ENCODE data around the gene LENEP.
A peak's percentile ranks its signal among the peaks of the same experiment; 100 is the strongest.

Gene LENEP

DNA sequence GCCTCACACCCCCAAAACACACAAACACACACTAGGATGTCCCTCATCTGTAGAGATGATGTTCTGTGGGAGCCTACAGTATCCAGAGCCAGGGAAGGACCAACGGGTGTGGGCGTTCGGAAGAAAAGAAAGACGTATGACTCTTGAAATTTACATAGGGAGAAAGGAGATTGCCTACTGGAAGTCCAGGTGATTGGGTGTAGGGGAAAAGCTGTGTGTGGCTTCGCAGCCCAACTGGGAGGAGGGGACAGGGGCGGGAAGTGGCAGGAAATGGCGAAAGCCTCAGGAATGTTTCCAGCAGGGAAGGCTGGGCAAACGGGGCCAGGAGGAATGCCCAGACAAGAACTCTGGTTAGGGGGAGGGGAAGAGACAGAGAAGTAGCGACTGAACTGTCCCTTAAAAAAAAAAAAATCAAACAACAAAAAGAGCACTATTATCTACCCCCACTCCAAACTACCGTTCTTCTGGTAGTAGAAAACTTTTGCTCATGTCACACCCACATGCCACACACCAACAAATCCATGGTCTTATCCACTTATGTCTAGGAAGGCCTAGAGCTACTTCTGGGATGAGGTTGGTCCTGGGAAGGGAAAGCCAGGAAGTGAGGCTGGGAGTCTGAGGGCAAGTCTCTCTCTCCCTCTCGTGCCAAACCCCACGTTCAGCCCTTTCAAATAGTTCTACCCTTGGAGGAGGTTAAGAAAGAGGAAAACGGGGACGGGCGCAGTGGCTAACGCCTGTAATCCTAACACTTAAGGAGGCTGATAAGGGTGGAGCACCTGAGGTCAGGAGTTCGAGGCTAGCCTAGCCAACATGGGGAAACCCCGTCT lies 20.7 kb upstream of the LENEP start:
- Histone ChIP-seq H2BK5ac (ENCODE audit: low read length) (no peak overlapping the region), H3K9me3 (replicated peaks in 1 of 2; ENCODE audit: control insufficient read depth in 2 of 2, insufficient read depth in 1 of 2, low read depth in 1 of 2, low read length in 2 of 2) (no peaks in the 10 kb centered on the region), H2AFZ (ENCODE audit: low read length) (peak overlapping the region; percentile 9), H2BK120ac (ENCODE audit: low read depth, low read length) (no peak overlapping the region), H3K4me2 (ENCODE audit: insufficient read depth, low read length, poor library complexity, severe bottlenecking) (peak overlapping the region; percentile 46), H3K36me3 (replicated peaks in 1 of 2; ENCODE audit: control insufficient read depth in 2 of 2, insufficient read depth in 2 of 2, low read length in 2 of 2) (peaks cover 2 to 30% of the 10 kb centered on the region in 2 donors), H4K8ac (ENCODE audit: low read depth, low read length) (no peak overlapping the region), H3K27ac (replicated peaks; ENCODE audit: low read length) (peak overlapping the region; percentile 98), H3K79me1 (ENCODE audit: low read depth, low read length) (peaks cover 9% of the 10 kb centered on the region), H3K27me3 (ENCODE audit: control insufficient read depth in 3 of 3, insufficient read depth in 3 of 3, low read depth in 1 of 3, low read length in 3 of 3) (no peaks in the 10 kb centered on the region), H2BK15ac (ENCODE audit: low read length) (no peak overlapping the region), H4K91ac (ENCODE audit: low read depth, low read length, poor library complexity) (no peak overlapping the region), H3K9ac (ENCODE audit: low read depth, low read length, poor library complexity) (no peak overlapping the region), H3K18ac (ENCODE audit: low read length) (peak overlapping the region; percentile 82), H3K4me3 (ENCODE audit: low read length in 2 of 2) (peak overlapping the region; percentile 46 to 56), H2AK5ac (ENCODE audit: low read depth, low read length) (no peak overlapping the region), H3K14ac (ENCODE audit: low read length) (no peak overlapping the region), H3K4me1 (ENCODE audit: control insufficient read depth in 2 of 2, insufficient read depth in 1 of 2, low read depth in 1 of 2, low read length in 2 of 2) (peaks cover 29 to 41% of the 10 kb centered on the region in 2 donors), H3K4ac (ENCODE audit: low read length) (no peak overlapping the region), H2BK12ac (ENCODE audit: low read length) (no peak overlapping the region), H3K23ac (ENCODE audit: low read depth, low read length, poor library complexity) (no peak overlapping the region)
- WGBS, 2 donors (ENCODE audit: extremely low coverage in 2 of 2, insufficient read length in 2 of 2, insufficient replicate concordance in 1 of 2): no CpG with 5 or more reads among the region's 18 CpGs
- DNase-seq (ENCODE audit: low spot score): peak; percentile 73

DNA sequence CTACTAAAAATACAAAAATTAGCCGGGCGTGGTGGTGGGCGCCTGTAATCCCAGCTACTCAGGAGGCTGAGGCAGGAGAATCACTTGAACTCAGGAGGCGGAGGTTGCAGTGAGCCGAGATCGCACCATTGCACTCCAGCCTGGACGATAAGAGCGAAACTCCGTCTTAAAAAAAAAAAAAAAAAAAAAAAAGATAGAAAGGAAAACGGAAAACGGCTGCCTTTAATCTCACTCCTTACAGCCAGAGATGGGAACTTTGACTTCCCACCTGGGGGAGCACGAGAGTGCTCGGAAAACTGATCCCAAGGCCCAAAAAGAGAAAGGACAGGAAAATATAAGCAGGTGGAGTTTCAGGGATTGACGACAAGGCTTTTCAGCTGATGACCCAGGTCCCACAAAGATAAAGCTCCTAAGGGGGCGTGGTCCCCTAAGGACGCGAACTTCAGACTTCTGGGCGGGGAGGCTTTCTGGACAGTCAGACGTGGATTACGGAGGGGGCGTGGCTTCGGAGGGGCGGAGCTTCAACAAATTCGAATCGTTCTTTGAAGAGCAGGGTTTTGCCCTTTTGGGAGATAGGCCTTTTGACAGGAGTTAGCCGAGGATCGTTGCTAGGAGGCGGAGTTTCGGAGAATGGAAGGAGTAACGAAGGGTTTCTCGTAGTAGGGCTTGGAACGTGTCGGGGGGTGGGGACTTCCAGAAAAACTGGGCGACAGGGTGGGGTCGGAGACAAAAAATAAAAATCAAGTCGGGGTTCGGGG lies 19.9 kb upstream of the LENEP start:
- Histone ChIP-seq H3K79me1 (ENCODE audit: low read depth, low read length) (peaks cover 5% of the 10 kb centered on the region), H2BK120ac (ENCODE audit: low read depth, low read length) (no peak overlapping the region), H4K91ac (ENCODE audit: low read depth, low read length, poor library complexity) (no peak overlapping the region), H3K4me3 (ENCODE audit: low read length in 2 of 2) (peak overlapping the region; percentile 56 to 86), H3K27ac (replicated peaks; ENCODE audit: low read length) (peak overlapping the region; percentile 98), H3K23ac (ENCODE audit: low read depth, low read length, poor library complexity) (no peak overlapping the region), H3K4ac (ENCODE audit: low read length) (no peak overlapping the region), H2BK12ac (ENCODE audit: low read length) (no peak overlapping the region), H3K4me2 (ENCODE audit: insufficient read depth, low read length, poor library complexity, severe bottlenecking) (peak overlapping the region; percentile 50), H2AK5ac (ENCODE audit: low read depth, low read length) (no peak overlapping the region), H3K9ac (ENCODE audit: low read depth, low read length, poor library complexity) (peak overlapping the region; percentile 26), H2BK15ac (ENCODE audit: low read length) (no peak overlapping the region), H3K18ac (ENCODE audit: low read length) (peak overlapping the region; percentile 88), H2AFZ (ENCODE audit: low read length) (peak overlapping the region; percentile 89), H3K4me1 (ENCODE audit: control insufficient read depth in 2 of 2, insufficient read depth in 1 of 2, low read depth in 1 of 2, low read length in 2 of 2) (peaks cover 29 to 41% of the 10 kb centered on the region in 2 donors), H4K8ac (ENCODE audit: low read depth, low read length) (no peak overlapping the region), H2BK5ac (ENCODE audit: low read length) (peak overlapping the region; percentile 71), H3K9me3 (replicated peaks in 1 of 2; ENCODE audit: control insufficient read depth in 2 of 2, insufficient read depth in 1 of 2, low read depth in 1 of 2, low read length in 2 of 2) (no peaks in the 10 kb centered on the region), H3K36me3 (replicated peaks in 1 of 2; ENCODE audit: control insufficient read depth in 2 of 2, insufficient read depth in 2 of 2, low read length in 2 of 2) (peaks cover 6 to 30% of the 10 kb centered on the region in 2 donors), H3K14ac (ENCODE audit: low read length) (no peak overlapping the region), H3K27me3 (ENCODE audit: control insufficient read depth in 3 of 3, insufficient read depth in 3 of 3, low read depth in 1 of 3, low read length in 3 of 3) (no peaks in the 10 kb centered on the region)
- DNase-seq (ENCODE audit: low spot score): peak; percentile 97
- whole genome bisulfite sequencing, 2 donors (ENCODE audit: extremely low coverage in 2 of 2, insufficient read length in 2 of 2, insufficient replicate concordance in 1 of 2): no CpG with 5 or more reads among the region's 37 CpGs

DNA sequence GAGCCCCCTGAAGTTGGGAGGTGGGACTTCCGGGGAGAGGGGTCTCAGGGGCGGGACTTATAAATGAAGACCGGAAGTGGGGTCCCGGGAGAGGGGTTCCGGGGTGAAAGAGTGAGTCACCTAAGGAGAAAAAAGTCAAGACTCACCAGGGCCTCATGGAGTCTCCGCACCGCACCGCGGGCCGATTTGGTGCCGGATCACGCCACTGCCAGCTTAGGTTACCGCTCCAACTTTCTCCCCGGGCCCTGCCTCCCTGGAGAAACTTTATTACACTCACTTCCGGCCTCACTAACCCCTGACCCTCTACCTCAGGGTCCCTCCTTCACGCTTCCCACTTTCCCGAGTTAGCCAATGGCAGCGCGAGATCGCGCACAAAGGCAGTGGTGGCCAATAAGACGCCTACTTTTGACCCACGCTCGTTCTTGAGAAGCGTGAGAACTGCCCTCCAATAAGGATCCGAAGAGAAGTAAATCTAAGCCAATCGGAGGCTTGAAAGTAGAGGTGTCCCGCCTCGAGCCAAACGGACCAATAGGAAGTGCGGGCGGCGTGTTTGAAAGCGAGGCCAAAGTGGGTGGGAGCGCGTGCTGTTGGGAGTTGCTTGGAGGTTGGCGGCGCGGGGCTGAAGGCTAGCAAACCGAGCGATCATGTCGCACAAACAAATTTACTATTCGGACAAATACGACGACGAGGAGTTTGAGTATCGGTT lies 19.1 kb upstream of the LENEP start, which contains the start of gene CKS1B:
CKS1B (plus strand) TSS at position 580 of the 706 bp plus-strand sequence; CDS start at position 645, 65 bp downstream.
- H3K4ac ChIP-seq (ENCODE audit: low read length): no peak within 1 kb of the TSS
- peak; percentile 100 for DNase-seq (ENCODE audit: low spot score)
- H2AK5ac ChIP-seq (ENCODE audit: low read depth, low read length): no peak within 1 kb of the TSS
- peak within 1 kb of the TSS; percentile 89 for H2AFZ ChIP-seq (ENCODE audit: low read length)
- H2BK5ac ChIP-seq (ENCODE audit: low read length): peak within 1 kb of the TSS; percentile 84
- H3K18ac ChIP-seq (ENCODE audit: low read length): peak within 1 kb of the TSS; percentile 92
- peak within 1 kb of the TSS; percentile 56 to 86 for H3K4me3 ChIP-seq (ENCODE audit: low read length in 2 of 2)
- H2BK120ac ChIP-seq (ENCODE audit: low read depth, low read length): no peak within 1 kb of the TSS
- no peak within 1 kb of the TSS for H2BK15ac ChIP-seq (ENCODE audit: low read length)
- H3K23ac ChIP-seq (ENCODE audit: low read depth, low read length, poor library complexity): peak within 1 kb of the TSS; percentile 56
- peak within 1 kb of the TSS; percentile 93 for H3K4me2 ChIP-seq (ENCODE audit: insufficient read depth, low read length, poor library complexity, severe bottlenecking)
- no peak within 1 kb of the TSS for H3K14ac ChIP-seq (ENCODE audit: low read length)
- H3K9me3 ChIP-seq (replicated peaks in 1 of 2; ENCODE audit: control insufficient read depth in 2 of 2, insufficient read depth in 1 of 2, low read depth in 1 of 2, low read length in 2 of 2): no peaks in the 10 kb centered on the region
- no peaks in the 10 kb centered on the region for H3K27me3 ChIP-seq (ENCODE audit: control insufficient read depth in 3 of 3, insufficient read depth in 3 of 3, low read depth in 1 of 3, low read length in 3 of 3)
- no CpG with 5 or more reads among the region's 47 CpGs for WGBS, 2 donors (ENCODE audit: extremely low coverage in 2 of 2, insufficient read length in 2 of 2, insufficient replicate concordance in 1 of 2)
- H3K36me3 ChIP-seq (replicated peaks in 1 of 2; ENCODE audit: control insufficient read depth in 2 of 2, insufficient read depth in 2 of 2, low read length in 2 of 2): peaks cover 6 to 29% of the 10 kb centered on the region in 2 donors
- H3K9ac ChIP-seq (ENCODE audit: low read depth, low read length, poor library complexity): peak within 1 kb of the TSS; percentile 94
- H4K91ac ChIP-seq (ENCODE audit: low read depth, low read length, poor library complexity): no peak within 1 kb of the TSS
- H3K79me1 ChIP-seq (ENCODE audit: low read depth, low read length): peaks cover 5% of the 10 kb centered on the region
- peak within 1 kb of the TSS; percentile 98 for H3K27ac ChIP-seq (replicated peaks; ENCODE audit: low read length)
- H4K8ac ChIP-seq (ENCODE audit: low read depth, low read length): no peak within 1 kb of the TSS
- H3K4me1 ChIP-seq (ENCODE audit: control insufficient read depth in 2 of 2, insufficient read depth in 1 of 2, low read depth in 1 of 2, low read length in 2 of 2): peaks cover 25 to 34% of the 10 kb centered on the region in 2 donors
- no peak within 1 kb of the TSS for H2BK12ac ChIP-seq (ENCODE audit: low read length)
